HG03558 (cell line): Measurements from ENCODE around the gene TRIM2.

Experiments
- ATAC-seq: cut with Tn5 transposase; IDR thresholded peaks from one replicate; pipeline ENCODE4 v1.9.1; 2021; ENCODE audit warnings: moderate number of reproducible peaks; ENCODE audit not compliant: unreplicated experiment; ENCODE audit errors: extremely low read depth

TRIM2 gene

DNA sequence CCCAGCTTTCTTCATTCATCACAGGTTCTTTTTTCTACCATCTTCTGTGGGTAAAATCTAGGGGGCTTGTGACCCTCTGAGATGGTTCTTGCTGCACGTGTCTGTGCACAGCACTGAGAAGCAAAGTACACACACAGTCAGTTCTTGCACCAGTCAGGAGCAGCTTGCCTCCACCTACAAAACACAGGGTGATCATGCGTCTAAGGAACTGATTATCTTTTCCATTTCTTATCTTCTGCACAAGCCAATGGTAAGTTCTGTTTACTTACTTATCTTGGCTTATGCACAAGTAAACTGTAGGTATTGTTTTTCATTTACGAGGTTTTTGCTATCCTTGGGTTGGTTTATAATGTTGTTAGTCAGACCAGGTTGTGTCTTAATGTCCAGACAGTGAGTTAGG lies 40.7 kb downstream of the TRIM2 start:
- ATAC-seq, result no peak

DNA sequence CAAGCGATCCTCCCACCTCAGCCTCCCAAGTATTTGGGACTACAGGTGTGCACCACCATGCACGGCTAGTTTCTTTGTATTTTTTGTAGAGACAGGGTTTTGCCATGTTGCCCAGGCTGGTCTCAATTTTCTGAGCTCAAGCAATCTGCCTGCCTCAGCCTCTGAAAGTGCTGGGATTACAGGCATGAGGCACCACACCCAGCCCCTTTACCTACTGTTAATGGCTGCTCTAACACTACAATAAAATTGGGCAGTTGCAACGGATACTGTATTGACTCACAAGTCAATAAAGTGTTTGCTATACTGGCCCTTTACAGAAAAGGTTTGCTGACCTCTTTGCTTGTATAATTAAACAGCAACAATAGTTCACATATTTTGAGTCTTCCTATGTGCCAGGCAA lies 41.5 kb downstream of the TRIM2 start:
- ATAC-seq, result no peak

DNA sequence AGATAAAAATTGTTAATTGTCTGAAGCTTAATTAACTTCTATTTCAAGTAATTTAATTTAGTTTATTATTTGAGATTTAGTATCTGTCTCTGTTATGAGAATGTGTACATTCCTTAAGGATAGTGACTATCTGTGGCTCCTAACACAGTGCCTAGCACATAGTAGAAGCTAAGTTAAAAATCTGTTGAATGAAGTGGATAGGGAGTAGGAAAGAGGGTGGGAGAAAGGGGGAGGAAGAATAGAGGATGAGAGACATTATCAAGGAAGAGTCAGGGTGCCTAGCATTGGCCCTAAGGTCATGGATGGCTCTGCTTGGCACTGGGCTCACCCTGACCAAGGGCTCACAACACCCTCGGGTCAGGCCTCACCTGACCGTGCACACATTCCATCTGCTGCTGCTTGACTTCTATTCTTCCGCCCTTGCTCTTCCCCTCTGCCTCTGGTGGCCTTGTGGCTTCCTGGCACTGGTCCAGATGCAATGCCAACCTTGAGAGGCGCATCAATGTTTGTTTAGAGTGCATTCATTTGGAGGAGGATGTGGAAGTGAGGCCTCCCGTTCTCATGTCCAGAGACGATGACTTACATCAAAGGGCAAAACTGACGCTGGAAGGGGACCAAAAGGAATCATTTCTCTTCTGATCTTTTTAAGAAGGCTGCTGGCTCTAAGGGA lies 42.3 kb downstream of the TRIM2 start:
- ATAC-seq, result no peak

DNA sequence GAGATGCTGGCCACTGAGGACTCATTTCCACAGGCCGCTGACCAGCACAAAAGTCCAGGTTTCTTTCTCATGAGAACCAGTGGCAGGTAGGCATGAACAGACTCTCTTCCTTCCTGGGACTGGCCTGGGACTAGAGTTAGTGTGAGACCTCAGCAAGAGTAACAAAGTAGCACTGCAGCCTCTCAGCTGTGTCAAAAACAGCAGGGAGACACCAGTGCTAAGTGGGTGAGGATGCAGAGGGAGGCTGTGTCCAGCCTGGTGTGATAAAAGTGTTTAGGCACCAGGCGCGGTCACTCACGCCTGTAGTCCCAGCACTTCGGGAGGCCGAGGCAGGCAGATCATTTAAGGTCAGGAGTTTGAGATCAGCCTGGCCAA lies 42.9 kb downstream of the TRIM2 start:
- no peak for ATAC-seq

DNA sequence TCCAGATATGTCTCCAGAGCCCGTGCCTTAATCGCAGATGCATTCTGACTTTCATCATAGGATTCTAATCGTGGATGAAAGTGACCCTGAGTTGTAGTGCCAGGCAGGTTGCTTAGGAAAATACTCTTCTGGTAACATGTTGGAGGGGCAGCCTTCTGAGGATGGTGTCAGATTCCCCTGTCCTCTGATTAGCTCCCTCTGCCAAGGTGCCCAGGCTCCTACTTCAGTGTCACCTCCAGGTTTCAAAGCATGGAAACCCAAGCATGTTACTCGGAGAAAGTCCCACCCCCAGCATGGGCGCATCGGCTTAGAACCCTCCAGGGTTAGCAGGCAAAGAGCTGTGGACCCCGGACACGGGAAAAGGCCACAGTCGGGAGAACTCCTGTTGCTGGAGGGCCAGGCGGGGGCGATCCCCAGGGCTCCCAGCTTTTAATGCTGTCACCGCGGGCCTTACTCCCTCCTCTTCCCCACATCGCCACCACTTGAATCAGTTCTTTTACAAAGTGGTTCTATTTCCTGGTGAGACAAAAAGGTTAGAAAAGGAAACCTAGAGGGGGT lies 44.5 kb downstream of the TRIM2 start:
- no peak for ATAC-seq

DNA sequence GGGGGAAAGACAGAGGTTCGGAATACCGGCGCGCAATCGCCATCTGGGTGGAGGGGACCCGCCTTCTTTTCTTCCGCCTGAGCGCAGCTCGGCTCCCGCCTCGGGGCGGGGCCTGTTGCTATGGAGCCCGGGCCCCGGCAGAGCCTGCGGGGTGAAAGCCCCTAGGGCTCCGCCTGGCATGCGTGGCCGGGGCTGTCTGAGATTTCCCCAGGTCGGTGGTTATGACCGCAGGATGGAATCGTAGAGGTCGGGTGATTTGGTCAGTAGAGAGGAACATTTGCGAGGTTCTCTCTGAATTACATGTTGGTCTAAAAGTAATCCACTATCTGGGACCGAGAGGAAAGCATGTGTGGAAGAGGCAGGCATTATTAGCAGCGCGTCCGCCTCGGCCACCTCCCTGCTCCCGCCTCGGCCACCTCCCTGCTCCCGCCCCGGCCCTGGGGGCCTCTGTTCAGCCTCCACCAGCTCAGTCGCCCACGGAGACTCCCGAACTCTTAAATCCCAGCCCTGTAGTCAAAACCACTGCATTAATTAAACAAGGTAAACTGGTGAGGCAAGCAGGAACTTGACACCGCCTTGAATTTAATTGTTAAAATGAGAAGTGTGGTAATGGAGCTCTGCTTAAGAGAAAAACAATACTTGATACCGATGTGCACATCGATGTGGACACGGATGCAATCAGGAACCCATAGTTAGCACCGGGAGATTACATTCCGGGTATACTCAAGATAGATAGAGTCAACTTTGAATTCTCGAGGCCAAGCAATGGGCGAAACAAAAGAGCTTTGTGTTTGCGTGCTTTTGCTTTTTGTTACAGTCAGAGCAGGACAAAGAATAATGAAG lies 45.2 kb downstream of the TRIM2 start:
- peak; percentile 97 for ATAC-seq

DNA sequence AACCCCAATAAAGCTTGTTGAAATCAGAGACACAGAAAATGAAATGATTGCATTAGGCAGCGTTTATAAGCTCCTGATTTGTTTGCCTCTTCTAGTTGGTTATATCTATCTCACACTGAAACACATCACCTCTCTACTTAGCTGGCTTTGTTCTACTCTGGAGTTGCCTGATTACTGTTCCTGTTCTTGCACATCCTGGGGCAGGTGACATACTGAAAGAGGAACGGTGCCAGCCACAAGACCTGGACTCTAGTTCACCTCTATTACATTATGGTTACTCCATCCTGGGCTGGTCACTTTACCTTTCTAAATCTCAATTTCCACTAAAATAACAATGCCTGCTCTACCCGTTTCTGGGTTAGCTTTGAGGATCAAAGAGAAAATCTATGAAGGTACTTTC lies 47.9 kb downstream of the TRIM2 start:
- ATAC-seq, result no peak

DNA sequence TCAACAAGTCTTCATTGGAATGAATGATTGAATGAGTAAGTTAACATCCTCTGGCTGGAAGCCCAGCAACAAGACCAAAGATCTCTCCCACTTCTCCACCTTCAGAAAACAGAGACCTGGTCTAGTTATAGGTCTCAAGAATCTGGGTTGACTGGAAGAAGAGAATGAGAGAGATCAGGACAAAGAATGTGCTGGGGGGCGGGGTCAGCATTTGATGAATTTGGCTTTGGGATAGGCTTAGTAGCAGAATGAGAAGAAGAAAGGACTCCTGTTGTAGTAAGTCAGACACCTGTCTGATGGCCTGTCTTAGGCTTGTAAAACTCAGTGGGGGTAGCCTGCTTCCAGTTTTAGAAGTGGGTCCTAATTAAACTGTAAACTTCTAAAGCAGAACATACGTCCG lies 51.0 kb downstream of the TRIM2 start:
- no peak for ATAC-seq

DNA sequence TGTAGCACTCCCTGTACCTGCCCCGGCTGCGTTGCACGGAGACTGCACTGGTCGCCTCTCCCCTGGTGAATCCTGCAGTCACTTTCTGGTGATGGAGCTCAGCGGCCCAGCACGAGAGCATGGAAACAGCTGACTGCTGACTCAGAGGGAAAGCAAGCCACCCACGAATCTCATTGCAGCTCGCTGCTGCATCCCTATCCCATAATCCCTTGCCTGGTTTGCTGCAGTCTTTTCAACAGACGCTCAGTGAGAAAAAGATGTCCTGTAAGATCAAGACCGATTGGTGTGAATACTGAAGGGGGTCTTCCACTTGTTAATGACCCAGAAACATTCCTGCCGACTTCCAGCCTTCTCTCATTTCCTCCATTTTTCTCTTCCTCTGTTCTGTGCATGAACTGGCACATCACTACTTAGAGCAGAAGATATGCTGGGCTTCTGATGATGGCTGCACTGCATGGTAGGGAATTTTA lies 52.9 kb downstream of the TRIM2 start:
- no peak for ATAC-seq

DNA sequence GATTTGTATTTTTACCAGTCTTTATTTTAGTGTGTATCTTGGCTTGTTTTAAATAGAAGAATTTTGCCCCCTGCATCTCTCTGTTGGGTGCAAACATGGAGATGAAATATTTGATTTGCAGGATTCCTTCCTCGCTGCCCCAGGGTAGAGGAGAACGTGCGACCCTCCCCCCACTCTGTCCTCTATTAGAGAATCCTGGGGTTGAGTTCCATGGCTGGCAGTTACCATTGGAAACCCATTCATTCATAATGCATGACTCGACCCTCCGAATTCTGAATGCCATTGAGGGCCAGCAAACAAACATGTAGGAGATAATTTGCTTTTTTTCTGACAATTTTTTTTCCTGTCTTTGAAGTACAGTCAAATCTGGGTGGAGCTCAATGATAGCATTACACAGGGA lies 53.7 kb downstream of the TRIM2 start:
- no peak for ATAC-seq

DNA sequence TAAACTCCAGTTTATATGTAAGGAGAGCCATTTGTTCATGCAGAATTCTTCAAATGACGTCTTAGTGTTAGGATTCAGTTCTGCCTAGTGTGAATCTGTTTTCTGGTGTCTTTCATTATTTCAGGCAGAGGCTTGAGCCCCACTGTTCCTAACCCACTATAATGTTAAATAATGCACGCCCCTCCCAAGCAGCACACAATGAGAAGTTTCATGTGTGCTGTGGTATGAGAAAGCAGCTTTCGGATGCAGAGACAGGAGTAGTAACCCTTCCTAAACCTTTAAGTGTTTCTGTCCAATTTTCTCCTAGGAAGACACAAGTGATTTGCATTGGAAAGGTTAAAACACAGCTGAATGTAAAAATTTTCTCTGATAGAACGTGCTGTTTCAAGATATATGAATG lies 54.5 kb downstream of the TRIM2 start:
- ATAC-seq, result no peak

DNA sequence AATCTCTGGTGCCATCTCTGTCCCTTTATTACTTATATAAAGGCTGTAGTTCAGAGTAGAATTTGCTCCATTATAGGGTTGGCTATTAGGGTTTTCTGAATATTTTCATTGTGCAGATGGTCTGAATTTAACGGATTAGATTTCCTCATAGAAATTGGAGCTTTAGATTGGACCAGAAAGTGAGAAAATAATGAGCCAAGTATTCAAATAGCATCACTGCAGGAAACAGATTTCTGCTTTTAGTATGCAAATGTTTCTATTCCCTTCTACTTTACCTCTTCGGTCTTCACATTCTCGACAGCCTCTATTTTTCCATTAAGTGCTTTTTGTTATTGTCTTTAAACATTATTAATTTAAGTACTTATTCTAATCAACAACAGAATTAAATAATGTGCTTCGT lies 55.4 kb downstream of the TRIM2 start:
- no peak for ATAC-seq

DNA sequence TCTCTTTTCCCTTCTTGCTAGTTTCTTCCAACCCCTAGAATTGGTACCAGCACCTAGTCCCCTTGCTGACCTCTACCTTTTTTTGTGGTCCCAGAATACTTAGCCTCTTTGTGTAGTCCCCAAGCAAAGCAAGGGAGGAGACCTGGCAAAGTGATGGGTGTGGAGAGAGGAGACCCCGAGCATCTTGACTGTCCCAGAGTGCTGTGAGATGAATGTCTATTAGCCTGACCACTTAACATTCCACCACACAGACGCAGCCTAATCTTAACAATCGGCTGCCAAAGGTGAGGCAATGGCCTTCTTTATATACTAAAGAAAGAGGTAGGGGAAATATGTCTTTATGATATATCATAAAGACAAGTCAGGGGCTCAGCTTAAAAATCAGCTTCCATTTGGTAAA lies 55.9 kb downstream of the TRIM2 start:
- no peak for ATAC-seq

DNA sequence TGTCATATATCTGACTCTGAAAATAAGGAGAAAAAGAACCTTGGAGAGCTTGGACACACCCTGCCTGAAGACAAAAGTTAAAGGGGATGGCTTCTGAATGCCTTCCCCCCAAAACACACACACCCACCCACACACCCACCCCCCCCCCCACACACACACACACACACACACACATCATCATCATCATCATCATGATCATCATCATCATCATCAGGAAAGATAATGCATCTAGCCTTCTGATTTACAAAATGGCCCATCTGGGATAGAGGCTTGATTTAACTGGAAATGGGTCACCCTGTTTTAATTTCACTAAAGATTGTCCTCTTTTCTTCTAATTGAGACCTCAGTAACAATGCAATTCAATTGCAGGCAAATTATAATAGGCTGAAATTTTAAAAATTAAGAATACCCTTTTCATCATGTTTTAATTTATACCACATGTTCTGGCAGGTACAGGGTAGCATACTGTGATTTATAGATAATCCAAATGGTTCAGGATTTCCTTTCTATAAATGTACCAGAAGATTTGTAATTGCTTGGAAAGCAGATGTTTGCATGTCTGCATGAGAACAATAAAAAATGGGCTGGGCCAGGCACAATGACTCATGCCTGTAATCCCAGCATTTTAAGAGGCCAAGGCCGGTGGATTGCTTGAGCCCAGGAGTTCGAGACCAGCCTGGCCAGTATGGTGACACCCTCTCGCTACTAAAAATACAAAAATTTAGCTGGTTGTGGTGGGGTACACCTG lies 56.5 kb downstream of the TRIM2 start:
- no peak for ATAC-seq

DNA sequence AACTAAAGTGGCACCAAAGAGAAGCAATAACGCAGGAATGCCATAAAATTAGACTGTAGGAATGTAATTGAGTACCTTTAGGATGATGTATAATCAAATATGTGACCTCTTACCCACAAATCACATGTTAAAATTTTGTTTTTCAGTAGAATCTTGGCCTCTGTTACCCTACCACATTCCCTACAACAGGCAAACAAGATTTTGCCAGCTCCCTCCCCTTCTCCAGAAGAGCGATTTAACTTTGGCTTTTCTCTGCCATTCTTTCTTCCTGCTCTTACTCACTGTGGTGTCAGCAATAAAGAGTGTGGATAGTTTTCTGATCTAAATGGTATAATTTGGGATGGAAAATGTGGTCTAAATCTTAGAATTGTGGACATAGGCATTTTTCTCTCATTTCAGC lies 57.2 kb downstream of the TRIM2 start:
- ATAC-seq, result no peak

DNA sequence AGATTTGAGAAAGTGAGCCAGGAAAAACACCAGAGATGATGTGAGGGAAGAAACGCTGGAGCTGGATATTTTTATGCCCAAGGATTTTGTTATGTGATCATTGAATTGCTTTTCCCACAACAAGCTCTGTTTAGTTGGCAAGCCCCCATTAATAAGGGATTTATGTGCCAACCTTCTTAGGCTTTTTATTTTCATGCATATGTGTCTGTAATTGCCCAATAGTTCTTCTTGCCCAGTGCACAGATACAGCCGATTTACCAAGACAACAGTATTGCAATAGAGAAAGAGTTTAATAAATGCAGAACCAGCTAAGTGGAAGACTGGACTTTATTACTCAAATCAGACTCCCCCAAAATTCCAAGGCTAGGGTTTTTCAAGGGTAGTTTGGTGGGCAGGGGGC lies 57.7 kb downstream of the TRIM2 start:
- no peak for ATAC-seq

DNA sequence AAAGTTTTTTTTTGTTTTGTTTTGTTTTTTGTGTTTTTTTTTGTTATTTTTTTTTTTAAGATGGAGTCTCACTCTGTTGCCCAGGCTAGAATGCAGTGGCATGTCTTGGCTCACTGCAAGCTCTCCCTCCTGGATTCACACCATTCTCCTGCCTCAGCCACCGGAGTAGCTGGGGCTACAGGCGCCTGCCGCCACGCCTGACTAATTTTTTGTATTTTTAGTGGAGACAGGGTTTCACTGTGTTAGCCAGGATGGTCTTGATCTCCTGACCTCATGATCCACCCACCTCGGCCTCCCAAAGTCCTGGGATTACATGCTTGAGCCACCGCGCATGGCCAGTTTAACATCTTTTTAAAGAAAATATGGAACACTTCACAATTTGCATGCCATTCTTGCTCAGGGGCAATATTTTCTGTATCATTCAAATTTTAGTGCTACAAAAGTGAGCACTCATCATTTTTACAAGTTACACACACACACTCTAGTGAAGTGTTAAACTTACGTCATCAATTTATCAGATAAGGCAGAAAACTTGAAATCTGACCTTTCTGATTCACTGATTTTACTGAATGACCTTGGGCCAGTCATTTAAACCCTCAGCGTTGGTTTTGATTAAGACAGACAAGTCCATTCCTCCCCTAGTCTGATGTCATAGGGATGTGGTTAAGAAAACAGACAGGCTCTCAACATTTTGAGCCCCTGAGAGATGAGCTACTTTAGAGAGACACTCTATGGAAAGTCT lies 61.2 kb downstream of the TRIM2 start:
- ATAC-seq, result no peak

DNA sequence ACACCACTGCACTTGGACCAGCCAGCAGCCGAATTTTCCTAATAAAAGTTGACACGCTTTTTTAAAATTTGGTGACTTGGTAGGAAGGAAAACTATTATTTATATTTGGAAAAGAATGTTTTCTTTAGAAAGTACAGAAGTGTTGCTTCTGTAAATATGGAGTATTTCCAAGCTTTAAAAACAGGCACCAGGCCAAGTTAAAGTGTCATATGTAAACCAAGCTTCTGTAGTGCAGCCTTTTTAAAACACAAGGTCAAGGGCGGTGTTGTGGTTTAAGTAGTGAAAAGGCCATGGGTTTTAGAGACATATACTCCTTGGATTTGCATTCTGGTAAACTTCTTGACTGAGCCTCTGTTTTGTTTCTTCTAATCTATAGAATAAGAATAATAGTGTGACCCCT lies 62.7 kb downstream of the TRIM2 start:
- no peak for ATAC-seq

DNA sequence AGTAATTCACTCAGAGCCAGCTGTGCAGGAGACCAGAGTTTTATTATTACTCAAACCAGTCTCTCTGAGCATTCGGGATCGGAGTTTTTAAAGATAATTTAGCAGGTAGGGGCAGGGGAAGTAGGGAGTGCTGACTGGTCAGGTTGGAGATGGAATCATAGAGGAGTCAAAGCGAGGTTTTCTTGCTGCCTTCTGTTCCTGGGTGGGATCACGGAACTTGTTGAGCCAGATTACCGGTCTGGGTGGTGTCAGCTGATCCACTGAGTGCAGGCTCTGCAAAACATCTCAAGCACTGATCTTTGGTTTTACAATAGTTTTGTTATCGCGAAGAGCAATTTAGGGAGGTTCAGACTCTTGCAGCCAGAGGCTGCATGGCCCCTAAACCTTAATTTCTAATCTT lies 63.6 kb downstream of the TRIM2 start:
- no peak for ATAC-seq

DNA sequence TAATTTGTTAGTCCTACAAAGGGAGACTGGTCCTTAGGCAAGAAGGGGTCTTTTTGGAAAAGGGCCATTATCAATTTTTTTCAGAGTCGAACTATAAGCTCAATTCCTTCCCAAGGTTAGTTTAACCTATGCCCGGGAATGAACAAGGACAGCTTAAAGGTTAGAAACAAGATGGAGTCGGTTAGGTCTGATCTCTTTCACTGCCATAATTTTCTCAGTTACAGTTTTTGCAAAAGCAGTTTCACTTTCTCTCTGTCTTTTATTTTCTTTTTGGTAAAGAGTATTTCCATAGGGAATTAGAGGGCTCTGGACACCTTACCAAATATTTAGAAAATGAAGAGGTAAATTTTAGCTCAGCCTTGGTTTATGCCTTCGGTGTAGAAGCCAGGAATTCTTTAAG lies 64.1 kb downstream of the TRIM2 start:
- no peak for ATAC-seq
